Stimulated activated naive CD8-positive, alpha-beta T cell treated with anti-CD3 and anti-CD28 coated beads, Interleukin-15, Interleukin-2, amounts not matched to agents 100 ng/mL and 50 ng/mL, for 24 hours (primary cell): ENCODE data around the gene FGF22.
"Not testable (repeated sequence)": the region's sequence is repeated elsewhere in the genome, so short reads cannot be mapped to it uniquely, and the experiment has no call there.

ENCODE experiments used
- H3K27ac Mint-ChIP-seq: one replicate; pipeline ENCODE4 v1.8.0; 2021; ENCODE audit warnings: mild to moderate bottlenecking, mixed read lengths
- H3K27me3 Mint-ChIP-seq: one replicate; pipeline ENCODE4 v1.8.0; 2021; ENCODE audit warnings: mixed read lengths
- H3K36me3 Mint-ChIP-seq: one replicate; pipeline ENCODE4 v1.8.0; 2021; ENCODE audit warnings: low read depth, mixed read lengths
- H3K4me1 Mint-ChIP-seq: one replicate; pipeline ENCODE4 v1.8.0; 2021; ENCODE audit warnings: low read depth, mixed read lengths
- H3K4me3 Mint-ChIP-seq: one replicate; pipeline ENCODE4 v1.8.0; 2021; ENCODE audit warnings: mild to moderate bottlenecking, mixed read lengths
- H3K9me3 Mint-ChIP-seq: one replicate; pipeline ENCODE4 v1.8.0; 2021; ENCODE audit warnings: mixed read lengths

The FGF22 gene

GRCh38 chr19:664913-665443 lies 25.3 kb downstream of the FGF22 start:
- H3K4me3 Mint-ChIP-seq: no peak overlapping the region
- H3K4me1 Mint-ChIP-seq: peaks cover 26% of the 10 kb centered on the region
- no peak overlapping the region for H3K27ac Mint-ChIP-seq
- H3K27me3 Mint-ChIP-seq: peaks cover 7% of the 10 kb centered on the region
- no peaks in the 10 kb centered on the region for H3K9me3 Mint-ChIP-seq
- H3K36me3 Mint-ChIP-seq: peaks cover 17% of the 10 kb centered on the region

GRCh38 chr19:666985-667573 lies 27.4 kb downstream of the FGF22 start:
- not testable (repeated sequence) for H3K9me3 Mint-ChIP-seq, H3K27ac Mint-ChIP-seq, H3K36me3 Mint-ChIP-seq, H3K27me3 Mint-ChIP-seq, H3K4me3 Mint-ChIP-seq
- peaks cover 14% of the 10 kb centered on the region for H3K4me1 Mint-ChIP-seq

GRCh38 chr19:668675-669434 lies 29.2 kb downstream of the FGF22 start:
- not testable (repeated sequence) for H3K4me1 Mint-ChIP-seq, H3K4me3 Mint-ChIP-seq, H3K9me3 Mint-ChIP-seq, H3K27me3 Mint-ChIP-seq, H3K36me3 Mint-ChIP-seq, H3K27ac Mint-ChIP-seq

DNA sequence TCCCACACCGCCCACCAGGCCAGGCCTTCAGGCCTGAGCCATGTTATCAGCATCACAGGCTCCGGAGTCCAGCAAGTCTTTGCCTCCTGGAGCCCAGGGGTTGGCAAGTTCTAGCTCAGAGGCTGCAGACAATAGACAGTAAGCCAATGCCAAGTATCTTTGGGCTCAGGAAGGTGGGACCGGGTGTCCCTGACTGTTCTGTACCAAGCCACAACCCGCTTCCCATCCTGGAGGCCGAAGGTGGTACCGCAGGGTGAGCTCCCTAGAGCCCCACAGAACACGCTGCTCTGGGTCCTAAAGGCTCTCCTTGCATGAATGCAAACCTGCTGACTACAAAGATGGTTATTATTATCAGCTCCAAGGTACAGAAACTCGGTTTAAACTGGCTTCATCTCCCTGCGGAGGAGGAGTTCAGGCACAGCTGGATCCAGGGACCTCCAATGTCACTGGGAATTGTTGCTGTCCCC lies 31.0 kb downstream of the FGF22 start:
- Mint-ChIP-seq H3K9me3 (no peaks in the 10 kb centered on the region), H3K36me3 (no peaks in the 10 kb centered on the region), H3K4me1 (peaks cover 5% of the 10 kb centered on the region), H3K27ac (no peak overlapping the region), H3K4me3 (no peak overlapping the region), H3K27me3 (peaks cover 14% of the 10 kb centered on the region)

DNA sequence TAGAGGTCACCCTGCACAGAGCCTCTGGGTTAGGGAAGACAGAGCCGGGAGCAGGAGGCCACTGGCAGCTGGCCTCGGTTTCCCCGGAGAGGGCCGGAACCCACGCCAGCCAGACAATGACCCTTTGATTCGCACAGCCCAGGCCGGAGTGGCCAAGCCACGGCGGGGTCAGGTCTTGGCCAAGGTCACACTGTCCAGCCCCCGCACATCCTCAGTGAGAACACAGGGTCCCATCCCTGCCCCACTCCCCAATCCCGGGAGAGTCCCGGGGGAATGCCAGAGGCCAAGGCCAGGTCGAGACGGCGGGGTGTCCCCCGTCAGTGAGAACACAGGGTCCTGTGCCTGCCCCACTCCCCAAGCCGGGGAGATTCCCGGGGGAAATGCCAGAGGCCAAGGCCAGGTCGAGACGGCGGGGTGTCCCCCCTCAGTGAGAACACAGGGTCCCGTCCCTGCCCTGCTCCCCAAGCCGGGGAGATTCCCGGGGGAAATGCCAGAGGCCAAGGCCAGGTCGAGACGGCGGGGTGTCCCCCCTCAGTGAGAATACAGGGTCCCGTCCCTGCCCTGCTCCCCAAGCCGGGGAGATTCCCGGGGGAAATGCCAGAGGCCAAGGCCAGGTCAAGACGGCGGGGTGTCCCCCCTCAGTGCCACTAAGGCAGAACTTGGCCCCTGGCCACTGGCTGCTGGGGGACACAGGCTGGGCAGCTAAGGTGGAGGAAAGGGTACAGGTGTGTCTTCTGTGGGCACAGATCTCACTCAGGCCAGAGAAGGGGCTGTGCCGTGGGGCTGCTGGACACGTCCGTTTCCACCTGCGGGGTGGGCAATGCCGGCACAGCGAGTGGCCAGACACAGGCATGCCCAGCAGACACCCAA lies 34.8 kb downstream of the FGF22 start:
- Mint-ChIP-seq H3K27me3 (peaks cover 7% of the 10 kb centered on the region), H3K4me3 (no peak overlapping the region), H3K36me3 (no peaks in the 10 kb centered on the region), H3K4me1 (peaks cover 8% of the 10 kb centered on the region), H3K27ac (no peak overlapping the region), H3K9me3 (no peaks in the 10 kb centered on the region)

GRCh38 chr19:676007-676338 lies 36.3 kb downstream of the FGF22 start:
- Mint-ChIP-seq H3K4me1 (peaks cover 11% of the 10 kb centered on the region), H3K36me3 (no peaks in the 10 kb centered on the region), H3K27ac (no peak overlapping the region), H3K27me3 (peaks cover 7% of the 10 kb centered on the region), H3K9me3 (no peaks in the 10 kb centered on the region), H3K4me3 (no peak overlapping the region)

- no peak within 1 kb of the TSS for H3K4me3 Mint-ChIP-seq
- H3K27me3 Mint-ChIP-seq: peaks cover 7% of the 10 kb centered on the region
- no peaks in the 10 kb centered on the region for H3K36me3 Mint-ChIP-seq
- peaks cover 11% of the 10 kb centered on the region for H3K4me1 Mint-ChIP-seq
- H3K27ac Mint-ChIP-seq: no peak within 1 kb of the TSS
- H3K9me3 Mint-ChIP-seq: no peaks in the 10 kb centered on the region
These were observed 36.8 kb downstream of the FGF22 start, which contains the start of gene FSTL3 for GRCh38 chr19:676339-677105. TSS of gene FSTL3 (plus strand) at chr19:676392. CDS start at chr19:676424, 32 bp downstream.

DNA sequence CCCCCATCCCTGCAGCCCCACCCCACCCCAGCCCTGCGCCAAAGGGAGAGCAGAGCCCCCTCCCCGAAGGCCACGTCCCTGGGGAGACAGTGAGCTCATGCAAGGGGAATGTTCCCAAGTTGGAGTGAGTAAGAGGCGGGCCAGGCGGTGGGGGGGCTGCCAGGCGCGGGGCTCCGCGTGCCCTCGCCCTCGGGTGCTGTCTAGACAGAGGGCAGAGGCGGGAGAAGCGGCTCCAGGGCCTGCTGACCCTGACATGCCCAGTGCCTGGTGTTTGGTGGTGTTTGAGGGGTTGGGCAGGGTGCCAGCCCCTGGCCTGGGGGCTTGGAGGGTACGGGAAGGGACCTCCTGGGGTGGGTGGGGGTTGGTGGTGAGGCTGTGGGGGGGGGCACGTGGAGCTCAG lies 37.5 kb downstream of the FGF22 start:
- Mint-ChIP-seq H3K9me3 (no peaks in the 10 kb centered on the region), H3K4me1 (peaks cover 11% of the 10 kb centered on the region), H3K27ac (no peak overlapping the region), H3K4me3 (no peak overlapping the region), H3K27me3 (peaks cover 7% of the 10 kb centered on the region), H3K36me3 (no peaks in the 10 kb centered on the region)

DNA sequence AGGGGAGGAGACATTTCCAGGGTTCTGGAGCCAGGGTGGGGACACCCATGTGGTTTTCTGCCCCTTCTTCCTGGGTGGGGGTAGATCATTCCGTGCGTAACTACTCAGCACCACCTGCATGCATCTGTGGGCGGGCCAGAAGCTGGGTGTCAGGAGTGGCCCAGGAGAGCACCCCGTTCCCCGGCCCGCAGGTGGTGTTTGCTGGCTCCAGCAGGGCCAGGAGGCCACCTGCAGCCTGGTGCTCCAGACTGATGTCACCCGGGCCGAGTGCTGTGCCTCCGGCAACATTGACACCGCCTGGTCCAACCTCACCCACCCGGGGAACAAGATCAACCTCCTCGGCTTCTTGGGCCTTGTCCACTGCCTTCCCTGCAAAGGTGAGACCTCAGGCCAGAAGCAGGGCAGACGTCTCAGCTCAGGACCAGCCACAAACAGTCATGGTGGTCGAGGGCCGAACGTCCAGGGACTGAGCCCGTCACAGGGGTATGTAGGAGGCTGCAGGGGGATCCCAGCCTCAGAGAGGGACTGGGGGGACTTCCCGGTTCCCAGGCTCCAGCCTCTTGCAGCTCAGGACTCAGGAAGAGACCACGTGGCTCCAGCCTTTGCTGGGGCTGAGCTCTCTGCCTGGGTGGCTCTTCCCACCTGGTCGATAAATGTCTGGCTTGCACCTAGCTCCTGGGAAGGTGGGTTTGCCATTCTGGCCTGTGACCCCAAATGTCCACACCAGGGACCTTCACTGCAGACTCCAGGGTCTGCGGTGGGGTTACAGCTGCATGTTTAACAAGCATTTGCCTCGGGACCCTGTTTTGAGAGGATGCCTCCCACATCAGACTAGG lies 38.1 kb downstream of the FGF22 start:
- Mint-ChIP-seq H3K36me3 (no peaks in the 10 kb centered on the region), H3K27ac (no peak overlapping the region), H3K9me3 (no peaks in the 10 kb centered on the region), H3K27me3 (peaks cover 7% of the 10 kb centered on the region), H3K4me1 (peaks cover 11% of the 10 kb centered on the region), H3K4me3 (peak overlapping the region; percentile 7)

GRCh38 chr19:678791-679388 lies 39.2 kb downstream of the FGF22 start:
- Mint-ChIP-seq H3K27me3 (peaks cover 7% of the 10 kb centered on the region), H3K27ac (no peak overlapping the region), H3K36me3 (no peaks in the 10 kb centered on the region)

DNA sequence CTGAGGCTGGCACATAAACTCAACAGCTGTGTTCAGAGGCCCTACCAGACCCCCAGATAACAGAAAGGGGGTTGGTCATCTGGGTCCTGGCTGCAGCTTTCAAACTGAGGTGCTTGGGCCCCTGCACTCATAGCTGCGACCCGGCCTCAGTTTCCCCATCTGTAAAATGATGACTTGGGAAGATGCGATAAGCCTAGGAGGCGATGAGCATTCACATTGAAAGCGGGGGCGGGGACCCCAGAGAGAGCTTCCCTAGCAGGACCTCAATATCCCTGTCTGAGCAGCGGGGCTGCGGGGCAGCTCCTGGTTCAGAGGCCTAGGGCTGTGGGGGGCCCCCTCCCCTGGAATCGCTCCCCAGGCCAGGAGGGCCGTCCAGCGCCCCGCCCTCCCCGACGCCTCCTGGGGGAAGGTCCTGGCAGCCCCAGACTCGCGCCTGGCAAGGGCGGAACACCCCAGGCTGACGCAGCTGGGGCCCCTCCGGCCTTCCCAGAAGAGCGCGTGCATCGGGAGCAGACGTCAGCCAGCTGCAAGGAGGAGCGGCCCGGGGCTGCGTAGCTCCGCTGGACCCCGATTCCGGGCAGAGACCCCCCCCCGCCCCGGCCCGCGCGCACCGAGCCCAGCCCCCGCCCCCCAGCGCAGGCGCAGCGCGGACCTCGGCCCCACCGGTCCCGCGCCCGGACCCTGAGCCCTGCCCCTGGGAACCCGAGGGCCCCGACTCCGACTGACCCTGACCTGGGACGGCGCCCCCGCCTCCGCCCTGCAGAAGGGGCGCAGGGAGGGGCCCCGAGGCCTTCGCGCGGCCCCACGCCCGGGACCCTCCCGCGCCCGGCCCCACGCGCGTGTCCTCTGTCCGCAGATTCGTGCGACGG lies 40.0 kb downstream of the FGF22 start:
- Mint-ChIP-seq H3K9me3 (no peaks in the 10 kb centered on the region), H3K4me1 (peaks cover 11% of the 10 kb centered on the region), H3K36me3 (no peaks in the 10 kb centered on the region), H3K27me3 (peaks cover 7% of the 10 kb centered on the region), H3K27ac (peak overlapping the region; percentile 52), H3K4me3 (peak overlapping the region; percentile 73)

More at GRCh38 chr19:678791-679388, 39.2 kb downstream of the FGF22 start:
- no peaks in the 10 kb centered on the region for H3K9me3 Mint-ChIP-seq
- peak overlapping the region; percentile 73 for H3K4me3 Mint-ChIP-seq
- peaks cover 11% of the 10 kb centered on the region for H3K4me1 Mint-ChIP-seq

DNA sequence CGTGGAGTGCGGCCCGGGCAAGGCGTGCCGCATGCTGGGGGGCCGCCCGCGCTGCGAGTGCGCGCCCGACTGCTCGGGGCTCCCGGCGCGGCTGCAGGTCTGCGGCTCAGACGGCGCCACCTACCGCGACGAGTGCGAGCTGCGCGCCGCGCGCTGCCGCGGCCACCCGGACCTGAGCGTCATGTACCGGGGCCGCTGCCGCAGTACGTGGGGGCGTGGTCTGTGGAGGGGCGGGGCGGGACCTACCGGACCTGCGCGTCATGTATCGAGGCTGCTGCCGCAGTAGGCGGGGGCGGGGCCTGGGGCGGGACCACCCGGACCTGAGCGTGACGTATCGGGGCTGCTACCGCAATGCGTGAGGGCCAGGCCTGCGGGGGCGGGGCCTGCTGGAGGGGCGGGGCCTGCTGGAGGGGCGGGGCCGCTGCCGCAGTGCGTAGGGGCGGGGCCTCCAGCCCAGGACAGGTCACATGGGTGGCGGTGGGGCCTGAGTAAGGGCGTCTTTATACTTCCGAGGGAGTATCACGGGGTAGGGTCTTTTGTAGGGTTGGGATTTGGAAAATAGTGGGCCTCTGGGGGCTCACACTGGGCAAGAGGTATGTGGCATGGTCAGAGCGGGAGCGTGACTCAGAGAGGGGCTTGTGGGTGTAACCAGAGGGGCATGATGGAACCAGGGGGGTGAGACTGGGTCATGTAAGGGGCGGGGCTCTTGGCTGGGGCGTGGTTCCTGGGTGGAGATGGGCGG lies 40.8 kb downstream of the FGF22 start:
- peak overlapping the region; percentile 88 for H3K4me3 Mint-ChIP-seq
- H3K9me3 Mint-ChIP-seq: no peaks in the 10 kb centered on the region
- H3K27ac Mint-ChIP-seq: peak overlapping the region; percentile 99
- no peaks in the 10 kb centered on the region for H3K36me3 Mint-ChIP-seq
- H3K4me1 Mint-ChIP-seq: peaks cover 6% of the 10 kb centered on the region
- H3K27me3 Mint-ChIP-seq: peaks cover 1% of the 10 kb centered on the region
